GM23338 (cell line): ENCODE measurements around the gene ASAP2. TPM values are rescaled to one million over a fixed set of nuclear protein-coding genes. Genes with fewer than 3 reads are reported as not detected.

Experiments
- ATAC-seq: fragments of 200-7000 bp; cut with Tn5 transposase; 3 replicates; pipeline ENCODE4 v1.9.1; 2020
- DNase-seq: peaks from one replicate; pipeline ENCODE4 v3.0.0-alpha.2; 2015; ENCODE audit warnings: low spot score
- H2AFZ ChIP-seq: fragments of 200-600 bp; sonication (generic); 2 replicates; pipeline ENCODE4 v1.8.0; 2016; ENCODE audit warnings: antibody characterized with exemption, mild to moderate bottlenecking, moderate library complexity
- H3F3A ChIP-seq: fragments of 200-600 bp; sonication (generic); replicated peaks from 2 replicates; pipeline ENCODE4 v1.8.0; 2017; ENCODE audit warnings: antibody characterized with exemption, mixed run types, low read depth
- H3K27ac ChIP-seq: fragments of 200-600 bp; sonication (generic); 2 replicates; pipeline ENCODE4 v1.6.1; 2016; ENCODE audit warnings: low read depth
- H3K27me3 ChIP-seq: fragments of 200-600 bp; sonication (generic); 2 replicates; pipeline ENCODE4 v1.8.0; 2016; ENCODE audit warnings: mild to moderate bottlenecking, mixed run types, moderate library complexity; ENCODE audit not compliant: insufficient read depth
- H3K36me3 ChIP-seq: fragments of 200-600 bp; sonication (generic); 2 replicates; pipeline ENCODE4 v1.8.0; 2016; ENCODE audit warnings: mild to moderate bottlenecking; ENCODE audit not compliant: insufficient read depth
- H3K4me1 ChIP-seq: fragments of 200-600 bp; sonication (generic); 2 replicates; pipeline ENCODE4 v1.8.0; 2016; ENCODE audit warnings: mild to moderate bottlenecking, moderate library complexity; ENCODE audit not compliant: insufficient read depth
- H3K4me2 ChIP-seq: fragments of 200-600 bp; sonication (generic); 2 replicates; pipeline ENCODE4 v1.7.1; 2017; ENCODE audit warnings: mixed run types
- H3K4me3 ChIP-seq: fragments of 200-600 bp; sonication (generic); 2 replicates; pipeline ENCODE4 v1.6.1; 2016; ENCODE audit warnings: mixed run types
- H3K79me2 ChIP-seq: fragments of 200-600 bp; sonication (generic); replicated peaks from 2 replicates; pipeline ENCODE4 v1.8.0; 2017; ENCODE audit warnings: mild to moderate bottlenecking; ENCODE audit not compliant: insufficient read depth
- H3K9me2 ChIP-seq: fragments of 200-600 bp; sonication (generic); 2 replicates; pipeline ENCODE4 v1.8.0; 2017; ENCODE audit not compliant: insufficient read depth
- H4K20me1 ChIP-seq: fragments of 200-600 bp; sonication (generic); replicated peaks from 2 replicates; pipeline ENCODE4 v1.8.0; 2017; ENCODE audit warnings: mild to moderate bottlenecking; ENCODE audit not compliant: insufficient read depth
- H3K27ac Mint-ChIP-seq: 2 replicates; pipeline ENCODE4 v1.8.0; 2020; ENCODE audit warnings: inconsistent platforms, mild to moderate bottlenecking, moderate library complexity, mixed read lengths
- H3K27me3 Mint-ChIP-seq: 3 replicates; pipeline ENCODE4 v1.8.0; 2022; ENCODE audit warnings: low read depth, mild to moderate bottlenecking, moderate library complexity, mixed read lengths, inconsistent platforms; ENCODE audit not compliant: insufficient read depth, poor library complexity
- H3K36me3 Mint-ChIP-seq: 3 replicates; pipeline ENCODE4 v1.8.0; 2021; ENCODE audit warnings: low read depth, mild to moderate bottlenecking, inconsistent platforms, moderate library complexity, mixed read lengths
- H3K4me1 Mint-ChIP-seq: 3 replicates; pipeline ENCODE4 v1.8.0; 2020; ENCODE audit warnings: mild to moderate bottlenecking, inconsistent platforms, mixed read lengths
- H3K4me3 Mint-ChIP-seq: 3 replicates; pipeline ENCODE4 v1.8.0; 2021; ENCODE audit warnings: moderate library complexity, mild to moderate bottlenecking, inconsistent platforms, mixed read lengths
- H3K9me3 Mint-ChIP-seq: 3 replicates; pipeline ENCODE4 v1.8.0; 2020; ENCODE audit warnings: moderate library complexity, mild to moderate bottlenecking, inconsistent platforms, mixed read lengths
- CREB1 ChIP-seq: fragments of 250-450 bp; sonication (Bioruptor Pico); IDR thresholded peaks from 2 replicates; pipeline ENCODE4 v1.5.0; 2020; ENCODE audit warnings: low read depth, mild to moderate bottlenecking, moderate library complexity
- CTCF ChIP-seq, 2 experiments: fragments of 200-600 bp in 1 of 2; sonication (generic) in 1 of 2; conservative IDR thresholded peaks; 2 replicates each; pipeline versions ENCODE4 v1.5.1 to v1.6.1; 2016 to 2017; ENCODE audit warnings: antibody characterized with exemption in 2 of 2, low read depth in 2 of 2, mild to moderate bottlenecking in 2 of 2, moderate library complexity in 1 of 2
- ETS1 ChIP-seq: IDR thresholded peaks from 2 replicates; pipeline ENCODE4 v1.6.1; 2016; ENCODE audit warnings: antibody characterized with exemption
- EZH2 ChIP-seq: fragments of 200-600 bp; sonication (generic); IDR thresholded peaks from one replicate; pipeline ENCODE4 v1.8.0; 2017; ENCODE audit warnings: antibody characterized with exemption, mild to moderate bottlenecking, low read depth; ENCODE audit not compliant: unreplicated experiment
- EZH2phosphoT487 ChIP-seq: fragments of 200-600 bp; sonication (generic); IDR thresholded peaks from one replicate; pipeline ENCODE4 v1.8.1; 2018; ENCODE audit warnings: antibody characterized with exemption; ENCODE audit not compliant: unreplicated experiment
- JUNB ChIP-seq: IDR thresholded peaks from one replicate; pipeline ENCODE4 v1.6.1; 2016; ENCODE audit warnings: antibody characterized with exemption; ENCODE audit not compliant: unreplicated experiment
- POLR2AphosphoS5 ChIP-seq: IDR thresholded peaks from 2 replicates; pipeline ENCODE4 v1.6.1; 2016; ENCODE audit warnings: antibody characterized with exemption, low read depth
- REST ChIP-seq: IDR thresholded peaks from one replicate; pipeline ENCODE4 v1.6.1; 2018; ENCODE audit warnings: antibody characterized with exemption; ENCODE audit not compliant: unreplicated experiment
- STAT1 ChIP-seq: IDR thresholded peaks from one replicate; pipeline ENCODE4 v1.6.1; 2016; ENCODE audit warnings: antibody characterized with exemption; ENCODE audit not compliant: unreplicated experiment
- ZNF114 ChIP-seq: fragments of 250-450 bp; sonication (Bioruptor Pico); IDR thresholded peaks from 2 replicates; pipeline ENCODE4 v1.5.0; 2020; ENCODE audit warnings: mild to moderate bottlenecking, moderate library complexity
- ZNF331 ChIP-seq: fragments of 250-450 bp; sonication (Bioruptor Pico); IDR thresholded peaks from 2 replicates; pipeline ENCODE4 v1.5.0; 2020; ENCODE audit warnings: low read depth, mild to moderate bottlenecking, moderate library complexity
- ZNF462 ChIP-seq: fragments of 250-450 bp; sonication (Bioruptor Pico); IDR thresholded peaks from 2 replicates; pipeline ENCODE4 v1.5.0; 2020; ENCODE audit warnings: mild to moderate bottlenecking, moderate library complexity
- polyA plus RNA-seq: library from polyadenylated mRNA; unstranded; fragments of >200 nt; fragmentation: Nextera tagmentation; extraction: Ambion mirVana; gene quantifications from 2 replicates; pipeline ENCODE4 v1.2.1, GENCODE V29; 2016
- total RNA-seq: library from RNA; depleted of rRNA; stranded (reverse); fragments of >200 nt; shearing (Covaris generic); gene quantifications from 2 replicates; pipeline ENCODE4 v1.2.3, GENCODE V29; 2014

ASAP2 gene
- total and polyA plus RNA-seq, 2 experiments from 2014 or later, result 2.6 to 15.6 TPM

GRCh38 chr2:9298583-9298982, 92.0 kb downstream of the ASAP2 start:
- TF ChIP-seq POLR2AphosphoS5 (no peak), ZNF331 (no peak), ETS1 (no peak), CTCF (conservative IDR thresholded peaks at IDR 0.05; ENCODE audit: low read depth in 2 of 2) (no peak), REST (no peak), ZNF114 (CRISPR knock-in tag) (no peak), ZNF462 (CRISPR knock-in tag) (no peak), EZH2 (no peak), EZH2phosphoT487 (no peak), STAT1 (no peak), CREB1 (CRISPR knock-in tag) (no peak), JUNB (no peak)
- peaks cover 7% of the 10 kb centered on the region; the same call in 1 of the 2 replicates for H3K79me2 ChIP-seq
- peaks cover 5% of the 10 kb centered on the region for H4K20me1 ChIP-seq
- peaks cover 11% of the 10 kb centered on the region for H3K4me1 Mint-ChIP-seq
- no peaks in the 10 kb centered on the region for H3K9me3 Mint-ChIP-seq
- H3K36me3 Mint-ChIP-seq, result no peaks in the 10 kb centered on the region
- H2AFZ ChIP-seq, result no peak overlapping the region
- H3K36me3 ChIP-seq, result no peaks in the 10 kb centered on the region
- ATAC-seq (no peak), DNase-seq (no peak)
- H3K27me3 ChIP-seq, result no peaks in the 10 kb centered on the region
- H3K4me1 ChIP-seq, result no peaks in the 10 kb centered on the region; the same call in 1 of the 2 replicates
- no peak overlapping the region for H3K4me2 ChIP-seq
- H3K4me3 Mint-ChIP-seq, result no peak overlapping the region
- H3K9me2 ChIP-seq, result no peaks in the 10 kb centered on the region
- no peak overlapping the region for H3K27ac ChIP-seq
- H3K4me3 ChIP-seq, result no peak overlapping the region
- no peak overlapping the region for H3K27ac Mint-ChIP-seq
- no peaks in the 10 kb centered on the region for H3F3A ChIP-seq
- H3K27me3 Mint-ChIP-seq, result peaks cover 11% of the 10 kb centered on the region
